Panc1 (cell line): ENCODE results near the gene ZNF318. TPM values are rescaled to one million over a fixed set of nuclear protein-coding genes. Genes with fewer than 3 reads are reported as not detected.

Experiments used
- ATAC-seq: fragments of 200-7000 bp; cut with Tn5 transposase; 2 replicates; pipeline ENCODE4 v1.9.1; 2020; ENCODE audit warnings: mild to moderate bottlenecking, moderate library complexity
- BruUV-seq: library from RNA; stranded (reverse); fragments of 400-500 nt; replicated peaks from 2 replicates; lab custom pipeline; 2021; lab: Mats Ljungman, UMichigan
- CTCF ChIA-PET: fragments of 300-600 bp; sonication (Branson Sonifier 250); formaldehyde crosslinking; loops from one replicate; lab custom pipeline; 2022; ENCODE audit warnings: antibody characterized with exemption; lab: Charles Lee
- POLR2A ChIA-PET: fragments of 300-600 bp; sonication (Branson Sonifier 250); formaldehyde crosslinking; loops from one replicate; lab custom pipeline; 2022; ENCODE audit warnings: antibody characterized with exemption; lab: Charles Lee
- DNase-seq: peaks from one replicate; pipeline ENCODE4 v3.0.0-alpha.2; 2010; ENCODE audit warnings: low read depth, low spot score
- H3K27ac ChIP-seq: 2 replicates; pipeline ENCODE4 v1.5.1; 2011; ENCODE audit warnings: mild to moderate bottlenecking, low read length, inconsistent platforms
- H3K27me3 ChIP-seq: fragments of 200-500 bp; sonication (Bioruptor generic); 2 replicates; pipeline ENCODE4 v1.6.0; 2014; ENCODE audit warnings: low read length, inconsistent platforms; ENCODE audit not compliant: control insufficient read depth, insufficient read depth
- H3K36me3 ChIP-seq: fragments of 200-500 bp; sonication (Bioruptor generic); 2 replicates; pipeline ENCODE4 v1.5.1; 2014; ENCODE audit warnings: inconsistent platforms, mild to moderate bottlenecking, low read length, moderate library complexity; ENCODE audit not compliant: control insufficient read depth, insufficient read depth
- H3K4me1 ChIP-seq: 2 replicates; pipeline ENCODE4 v1.5.1; 2011; ENCODE audit warnings: inconsistent platforms, mild to moderate bottlenecking, low read length, moderate library complexity; ENCODE audit not compliant: control insufficient read depth, insufficient read depth
- H3K4me3 ChIP-seq, 2 experiments: 2 replicates each; pipeline ENCODE4 v1.5.1; 2011 to 2012; ENCODE audit warnings: low read depth in 2 of 2, low read length in 2 of 2, mild to moderate bottlenecking in 2 of 2, inconsistent platforms in 1 of 2, moderate library complexity in 1 of 2
- H3K9me3 ChIP-seq: fragments of 200-500 bp; sonication (Bioruptor generic); 2 replicates; pipeline ENCODE4 v1.5.1; 2014; ENCODE audit warnings: low read depth, mild to moderate bottlenecking, inconsistent platforms, low read length, moderate library complexity; ENCODE audit not compliant: control insufficient read depth, insufficient read depth
- POLR2AphosphoS5 ChIP-seq: IDR thresholded peaks from 2 replicates; pipeline ENCODE4 v1.6.1; 2012; ENCODE audit warnings: mild to moderate bottlenecking, low read depth, low read length, moderate library complexity
- REST ChIP-seq, 2 experiments: IDR thresholded peaks; 2 replicates each; pipeline ENCODE4 v1.6.1; 2011 to 2012; ENCODE audit warnings: low read depth in 2 of 2, control low read depth in 1 of 2, low read length in 1 of 2, mild to moderate bottlenecking in 1 of 2, moderate library complexity in 1 of 2; ENCODE audit not compliant: insufficient read depth in 1 of 2
- SIN3A ChIP-seq: IDR thresholded peaks from 2 replicates; pipeline ENCODE4 v1.6.1; 2012; ENCODE audit warnings: low read depth, mild to moderate bottlenecking, low read length, moderate library complexity, borderline replicate concordance; ENCODE audit not compliant: insufficient read depth
- TCF7L2 ChIP-seq: IDR thresholded peaks from 2 replicates; pipeline ENCODE4 v1.6.1; 2011; ENCODE audit warnings: mild to moderate bottlenecking, low read depth, low read length, inconsistent platforms
- in situ Hi-C: cut with HindIII; loops from 2 replicates; pipeline ENCODE4 v1.10.0; 2016; ENCODE audit warnings: low sequenced_read_pairs, low pct_unique_long_range_greater_than_20kb
- intact Hi-C: fragments of 100-400 bp; cut with micrococcal nuclease; formaldehyde crosslinking; loops from one replicate; pipeline ENCODE4 v1.10.0; 2022; ENCODE audit not compliant: unreplicated experiment
- total RNA-seq: library from RNA; stranded (reverse); gene quantifications from one replicate; pipeline ENCODE4 v1.2.1, GENCODE V29; 2021; ENCODE audit not compliant: unreplicated experiment
- TF ChIP-seq, protein P1 (sequence below): fragments of 450-650 bp; IDR thresholded peaks from 2 replicates; pipeline ENCODE4 v1.5.1; 2017; ENCODE audit warnings: mild to moderate bottlenecking

ZNF318 gene
- total RNA-seq, 1 experiment from 2014 or later, result 28.0 TPM

GRCh38 chr6:43334466-43335095 is 34.9 kb downstream of the ZNF318 start:
- Histone ChIP-seq H3K27ac (no peak overlapping the region), H3K4me1 (no peaks in the 10 kb centered on the region), H3K36me3 (peaks cover 9% of the 10 kb centered on the region), H3K9me3 (no peaks in the 10 kb centered on the region), H3K27me3 (no peaks in the 10 kb centered on the region), H3K4me3 (no peak overlapping the region)
- DNase-seq (peak; percentile 46), ATAC-seq (peak; percentile 90)
- no TSS peak for BruUV-seq
- TF ChIP-seq, protein P1, sequence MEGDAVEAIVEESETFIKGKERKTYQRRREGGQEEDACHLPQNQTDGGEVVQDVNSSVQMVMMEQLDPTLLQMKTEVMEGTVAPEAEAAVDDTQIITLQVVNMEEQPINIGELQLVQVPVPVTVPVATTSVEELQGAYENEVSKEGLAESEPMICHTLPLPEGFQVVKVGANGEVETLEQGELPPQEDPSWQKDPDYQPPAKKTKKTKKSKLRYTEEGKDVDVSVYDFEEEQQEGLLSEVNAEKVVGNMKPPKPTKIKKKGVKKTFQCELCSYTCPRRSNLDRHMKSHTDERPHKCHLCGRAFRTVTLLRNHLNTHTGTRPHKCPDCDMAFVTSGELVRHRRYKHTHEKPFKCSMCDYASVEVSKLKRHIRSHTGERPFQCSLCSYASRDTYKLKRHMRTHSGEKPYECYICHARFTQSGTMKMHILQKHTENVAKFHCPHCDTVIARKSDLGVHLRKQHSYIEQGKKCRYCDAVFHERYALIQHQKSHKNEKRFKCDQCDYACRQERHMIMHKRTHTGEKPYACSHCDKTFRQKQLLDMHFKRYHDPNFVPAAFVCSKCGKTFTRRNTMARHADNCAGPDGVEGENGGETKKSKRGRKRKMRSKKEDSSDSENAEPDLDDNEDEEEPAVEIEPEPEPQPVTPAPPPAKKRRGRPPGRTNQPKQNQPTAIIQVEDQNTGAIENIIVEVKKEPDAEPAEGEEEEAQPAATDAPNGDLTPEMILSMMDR, result peak; percentile 67
- TF ChIP-seq TCF7L2, result no peak
- in situ Hi-C loops (no loop called here), intact Hi-C loops (loop anchor here (2.0 kb wide), 1 partner anchor 72 kb away; no protein-coding TSS in a partner anchor)
- CTCF ChIA-PET, result interaction anchor here (0.6 to 1.2 kb wide), 4 partner anchors 14 to 71 kb away, joined by 3 to 9 read pairs (median 3); partner anchors contain the start of gene CRIP3
- POLR2A ChIA-PET, result interaction anchor here (1.2 kb wide), 1 partner anchor 14 kb away, joined by 3 read pairs; no protein-coding TSS in a partner anchor

GRCh38 chr6:43331891-43332290 is 37.6 kb downstream of the ZNF318 start:
- no peaks in the 10 kb centered on the region for H3K27me3 ChIP-seq
- no peak overlapping the region for H3K4me3 ChIP-seq
- no TSS peak for BruUV-seq
- intact Hi-C loops (no loop called here), in situ Hi-C loops (no loop called here)
- ChIA-PET CTCF (no interaction called here), POLR2A (no interaction called here)
- DNase-seq (no peak), ATAC-seq (no peak)
- no peaks in the 10 kb centered on the region for H3K36me3 ChIP-seq
- no peaks in the 10 kb centered on the region for H3K4me1 ChIP-seq
- H3K27ac ChIP-seq, result no peak overlapping the region
- H3K9me3 ChIP-seq, result no peaks in the 10 kb centered on the region
- TF ChIP-seq, protein P1, result no peak
- TF ChIP-seq REST (IDR thresholded peaks at IDR 0.05; ENCODE audit: insufficient read depth in 1 of 2, low read depth in 2 of 2, low read length in 1 of 2) (no peak), SIN3A (no peak), TCF7L2 (no peak), POLR2AphosphoS5 (no peak)
